Measurements from ENCODE around the gene SUGP2.

Gene SUGP2

GRCh38 chr19:18948075-18948975 lies 85.0 kb downstream of the SUGP2 start:
- no peak for DNase-seq

- DNase-seq: no peak
These were observed 86.4 kb downstream of the SUGP2 start for GRCh38 chr19:18946918-18947317.

- no peak for DNase-seq
These were observed 87.0 kb downstream of the SUGP2 start for GRCh38 chr19:18946335-18946734.

GRCh38 chr19:18945297-18945696 lies 88.0 kb downstream of the SUGP2 start:
- no peak for DNase-seq

- DNase-seq: no peak
These were observed 89.9 kb downstream of the SUGP2 start for GRCh38 chr19:18943465-18943864.

- no peak for DNase-seq
These were observed 90.6 kb downstream of the SUGP2 start for GRCh38 chr19:18942692-18943091.

- DNase-seq: no peak
These were observed 91.5 kb downstream of the SUGP2 start for GRCh38 chr19:18941628-18942354.

Data from T-helper 9 cell (primary cell).